GM12872 (cell line): ENCODE results near the gene COPG1.
A peak's percentile ranks its signal among the peaks of the same experiment; 100 is the strongest.

ENCODE experiments used
- CTCF ChIP-seq: IDR thresholded peaks from 3 replicates; pipeline ENCODE4 v1.5.1; 2011; ENCODE audit warnings: low read depth, mild to moderate bottlenecking, low read length, moderate library complexity; ENCODE audit not compliant: insufficient read depth

The COPG1 gene

GRCh38 chr3:129313415-129313664 is 63.9 kb downstream of the COPG1 start:
- TF ChIP-seq CTCF: no peak

GRCh38 chr3:129313665-129314385 is 64.4 kb downstream of the COPG1 start:
- no peak for TF ChIP-seq CTCF

DNA sequence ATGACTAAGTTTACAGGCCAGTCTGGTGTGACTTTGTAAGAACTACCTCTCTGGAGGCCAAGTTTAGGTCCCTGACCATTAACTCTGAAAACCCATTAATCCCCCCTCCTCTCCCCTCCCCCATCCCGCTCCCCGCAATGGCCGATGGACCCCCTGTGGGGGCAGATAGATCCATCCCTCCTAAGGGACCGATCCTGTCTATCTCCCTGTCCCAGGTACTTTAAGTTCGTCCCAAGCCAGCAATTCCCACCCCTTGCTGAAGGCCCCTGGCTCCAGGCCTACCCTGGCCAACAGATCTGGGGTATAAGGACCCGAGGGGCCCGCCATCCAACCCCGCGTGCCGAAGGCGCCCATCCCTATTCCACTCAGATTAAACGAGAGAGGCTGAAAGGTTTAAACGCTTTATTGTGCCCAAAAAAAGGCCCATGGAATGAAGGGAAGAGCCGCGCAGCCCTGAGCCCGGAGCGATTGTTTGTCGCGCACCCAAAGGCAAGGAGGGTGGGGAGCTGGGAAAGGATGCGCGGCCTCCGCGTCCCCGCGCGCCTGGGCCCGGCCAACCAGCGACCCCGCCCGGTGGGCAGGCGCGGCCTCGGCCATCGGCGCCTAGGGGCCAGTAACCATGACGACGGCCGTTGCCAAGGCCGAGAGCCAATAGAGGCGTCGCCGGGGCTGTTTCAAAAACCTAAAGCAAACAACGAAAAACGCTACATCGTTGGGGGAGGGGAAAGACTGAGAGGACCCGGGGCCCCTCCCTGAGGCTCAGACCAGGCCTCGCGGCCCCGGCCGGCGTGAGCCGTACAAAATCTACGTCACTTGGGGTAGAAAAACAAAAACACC is 65.2 kb downstream of the COPG1 start:
- no peak for TF ChIP-seq CTCF

DNA sequence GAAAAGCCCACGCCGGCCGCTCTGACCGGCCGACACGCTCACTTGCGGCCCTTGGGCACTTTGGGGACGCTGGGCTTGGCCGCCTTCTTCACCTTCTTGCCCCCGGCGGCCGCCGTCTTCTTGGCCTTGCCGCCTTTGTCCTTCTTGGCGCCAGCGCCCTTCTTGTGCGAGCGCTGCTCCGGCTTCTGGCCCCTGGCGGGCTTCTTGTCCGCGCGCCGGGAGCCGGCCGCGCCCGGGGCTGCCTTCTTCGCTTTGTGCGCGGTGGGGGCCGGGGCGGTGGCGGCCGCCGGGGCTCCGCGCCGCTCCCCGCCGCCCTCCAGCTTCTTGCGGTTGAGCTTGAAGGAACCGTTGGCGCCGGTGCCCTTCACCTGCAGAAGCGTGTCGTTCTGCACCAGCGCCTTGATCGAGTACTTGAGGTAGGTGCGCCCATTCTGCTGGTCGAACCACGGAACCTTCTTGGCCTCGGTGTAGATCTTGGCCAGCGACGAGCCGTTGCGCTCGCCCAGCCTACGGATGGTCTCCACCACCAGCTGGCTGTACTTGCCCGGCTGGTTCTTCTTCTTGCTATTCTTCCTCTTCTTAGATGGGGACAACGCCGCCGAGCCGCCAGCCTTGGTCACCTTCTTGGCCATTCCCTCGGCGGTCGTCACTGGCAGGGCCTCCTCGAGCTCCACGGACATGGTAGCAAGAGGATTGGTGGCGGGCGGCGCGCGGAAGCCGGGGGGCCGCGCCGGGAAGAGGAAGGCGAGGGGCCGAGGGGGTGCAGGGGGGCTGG is 66.0 kb downstream of the COPG1 start:
- TF ChIP-seq CTCF: no peak

GRCh38 chr3:129315998-129316247 is 66.5 kb downstream of the COPG1 start:
- TF ChIP-seq CTCF: no peak

DNA sequence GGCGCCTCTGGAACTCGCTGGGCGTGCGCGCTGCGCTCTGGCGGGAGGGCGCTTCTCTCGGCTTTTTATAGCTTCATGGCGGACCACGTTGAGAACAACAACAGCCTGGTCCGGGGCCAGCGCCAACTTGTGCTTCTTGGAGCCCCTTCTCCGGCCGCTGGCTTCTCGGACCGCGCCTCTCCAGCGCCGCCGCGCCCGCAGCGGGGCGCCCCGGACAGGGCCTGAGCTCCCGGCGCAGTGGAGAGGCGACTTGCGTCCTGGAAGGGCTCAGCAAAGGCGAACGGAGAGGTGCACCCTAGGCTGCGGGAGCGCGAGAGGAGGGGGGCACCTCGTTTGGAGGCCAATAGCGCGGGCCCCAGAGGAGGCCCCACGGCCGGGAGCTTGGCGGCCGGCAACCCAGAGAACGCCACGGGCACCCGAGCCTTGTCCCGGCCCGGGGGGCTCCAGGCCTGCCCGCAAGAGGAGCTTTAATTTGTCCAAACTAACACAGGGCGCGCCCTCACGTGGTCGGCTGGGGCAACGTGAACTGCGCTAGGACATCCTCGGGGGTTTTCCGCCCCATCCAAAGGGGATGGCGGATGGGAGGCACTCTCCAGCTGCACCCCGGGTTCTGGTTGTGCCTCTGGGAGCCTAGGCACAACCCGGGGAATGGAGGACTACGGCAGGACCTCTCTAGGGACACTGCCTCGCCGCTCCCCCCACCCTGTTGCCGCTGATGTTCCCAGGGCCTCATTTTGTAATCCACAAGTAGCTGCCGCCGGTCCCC is 67.0 kb downstream of the COPG1 start:
- peak; percentile 68 for TF ChIP-seq CTCF
